K562 (cell line): Measurements from ENCODE around the gene DNAJA1. TPM values are rescaled to one million over a fixed set of nuclear protein-coding genes. Genes with fewer than 3 reads are reported as not detected.
A peak's percentile ranks its signal among the peaks of the same experiment; 100 is the strongest.

Experiments used
- ATAC-seq: fragments of 200-7000 bp; cut with Tn5 transposase; 3 replicates; pipeline ENCODE4 v1.9.1; 2020; ENCODE audit warnings: moderate library complexity
- BruUV-seq: library from RNA; stranded (reverse); fragments of 400-500 nt; replicated peaks from 2 replicates; lab custom pipeline; 2021; lab: Mats Ljungman, UMichigan
- CTCF ChIA-PET: fragments of 300-600 bp; formaldehyde crosslinking; extraction: SDS; loops from one replicate; lab custom pipeline; 2021; ENCODE audit warnings: low intra/inter-chr PET ratio; lab: Yijun Ruan, JAX
- POLR2A ChIA-PET: fragments of 300-600, 350-650 bp; sonication (Branson Sonifier 250); formaldehyde crosslinking; extraction: SDS; loops from one replicate; lab custom pipeline; 2021; ENCODE audit warnings: antibody characterized with exemption, inconsistent platforms; lab: Yijun Ruan, JAX
- DNase-seq, 4 experiments: peaks; one replicate each; pipeline versions ENCODE4 v3.0.0 to v3.0.0-alpha.2; 2011 to 2018; ENCODE audit warnings: low spot score in 3 of 4, mixed read lengths in 3 of 4; ENCODE audit errors: extremely low read depth in 1 of 4
- FAIRE-seq: peaks from 2 replicates; lab custom pipeline; 2011; peaks lifted over from hg19 to GRCh38; lab: Jason Lieb, UNC
- H2AFZ ChIP-seq: 2 replicates; pipeline ENCODE4 v1.6.0; 2011; ENCODE audit warnings: low read depth, low read length, control low read depth, inconsistent platforms
- H3K27ac ChIP-seq: fragments of 200-600 bp; 3 replicates; pipeline ENCODE4 v1.8.0; 2011; ENCODE audit warnings: low read depth, mild to moderate bottlenecking, control low read depth, inconsistent platforms, low read length, moderate library complexity, mixed read lengths; ENCODE audit errors: extremely low read depth
- H3K27me3 ChIP-seq, 2 experiments: fragments of 300-600 bp in 1 of 2; 2 replicates in 1 of 2; 3 replicates in 1 of 2; pipeline versions ENCODE4 v1.6.0 to v1.8.0; 2011; ENCODE audit warnings: inconsistent platforms in 2 of 2, low read length in 2 of 2, mild to moderate bottlenecking in 1 of 2, mixed read lengths in 1 of 2, moderate library complexity in 1 of 2; ENCODE audit not compliant: control insufficient read depth in 2 of 2, insufficient read depth in 2 of 2
- H3K36me3 ChIP-seq: fragments of 300-600 bp; 3 replicates; pipeline ENCODE4 v1.8.0; 2011; ENCODE audit warnings: mild to moderate bottlenecking, low read length, inconsistent platforms; ENCODE audit not compliant: control insufficient read depth, insufficient read depth
- H3K4me1 ChIP-seq, 2 experiments: fragments of 200-600 bp in 1 of 2; replicated peaks in 1 of 2; 2 replicates in 1 of 2; 3 replicates in 1 of 2; pipeline versions ENCODE4 v1.5.1 to v1.8.0; 2011; ENCODE audit warnings: inconsistent platforms in 2 of 2, low read length in 2 of 2, mild to moderate bottlenecking in 1 of 2, mixed read lengths in 1 of 2, moderate library complexity in 1 of 2; ENCODE audit not compliant: control insufficient read depth in 2 of 2, insufficient read depth in 2 of 2
- H3K4me2 ChIP-seq: 2 replicates; pipeline ENCODE4 v1.6.1; 2011; ENCODE audit warnings: low read length, control low read depth, inconsistent platforms, mixed read lengths; ENCODE audit not compliant: insufficient read depth
- H3K4me3 ChIP-seq: fragments of 200-600 bp; sonication (generic), shearing (Covaris generic); 2 replicates; pipeline ENCODE4 v1.5.1; 2016; ENCODE audit warnings: control low read depth, inconsistent platforms
- H3K79me2 ChIP-seq: fragments of 200-600 bp; 3 replicates; pipeline ENCODE4 v1.8.0; 2011; ENCODE audit warnings: low read length, inconsistent platforms; ENCODE audit not compliant: control insufficient read depth, insufficient read depth
- H3K9ac ChIP-seq, 2 experiments: 2 replicates each; pipeline versions ENCODE4 v1.6.0 to v1.6.1; 2011; ENCODE audit warnings: low read depth in 2 of 2, low read length in 2 of 2, control low read depth in 1 of 2, inconsistent platforms in 1 of 2, mild to moderate bottlenecking in 1 of 2, mixed read lengths in 1 of 2; ENCODE audit not compliant: insufficient read depth in 1 of 2
- H3K9me1 ChIP-seq: one replicate; pipeline ENCODE4 v1.6.0; 2011; ENCODE audit warnings: inconsistent platforms, mild to moderate bottlenecking, low read length, moderate library complexity; ENCODE audit not compliant: control insufficient read depth, insufficient read depth
- H3K9me3 ChIP-seq: replicated peaks from 2 replicates; pipeline ENCODE4 v1.5.1; 2011; ENCODE audit warnings: low read depth, low read length, inconsistent platforms; ENCODE audit not compliant: control insufficient read depth, insufficient read depth
- H4K20me1 ChIP-seq: replicated peaks from 2 replicates; pipeline ENCODE4 v1.6.1; 2011; ENCODE audit warnings: low read length, inconsistent platforms, mixed read lengths; ENCODE audit not compliant: control insufficient read depth, insufficient read depth
- CREB3L1 ChIP-seq: fragments of 450-650 bp; IDR thresholded peaks from 2 replicates; pipeline ENCODE4 v1.6.1; 2014; ENCODE audit warnings: low read depth, mild to moderate bottlenecking, moderate library complexity, borderline replicate concordance
- FOXA1 ChIP-seq: fragments of 450-650 bp; IDR thresholded peaks from 2 replicates; pipeline ENCODE4 v1.6.1; 2016; ENCODE audit warnings: mild to moderate bottlenecking, borderline replicate concordance
- GABPA ChIP-seq: fragments of 200-800 bp; sonication (Bioruptor generic); conservative IDR thresholded peaks from 2 replicates; pipeline ENCODE4 v1.6.1; 2016; ENCODE audit warnings: low read depth, missing genetic modification characterization, missing compliant biosample characterization
- GTF2F1 ChIP-seq: IDR thresholded peaks from 2 replicates; pipeline ENCODE4 v1.6.1; 2011; ENCODE audit warnings: low read depth, low read length, improper control_type of control experiment
- HDAC3 ChIP-seq: fragments of 450-650 bp; IDR thresholded peaks from 2 replicates; pipeline ENCODE4 v1.6.1; 2018; ENCODE audit warnings: borderline replicate concordance, mild to moderate bottlenecking, moderate library complexity; ENCODE audit not compliant: partially characterized antibody
- PBX2 ChIP-seq, 2 experiments: IDR thresholded peaks in 1 of 2; conservative IDR thresholded peaks in 1 of 2; 2 replicates each; pipeline ENCODE4 v1.6.1; 2016; ENCODE audit warnings: low read depth in 2 of 2, mild to moderate bottlenecking in 1 of 2, missing compliant biosample characterization in 1 of 2, missing genetic modification characterization in 1 of 2, moderate library complexity in 1 of 2
- POLR2B ChIP-seq: fragments of 450-650 bp; IDR thresholded peaks from 2 replicates; pipeline ENCODE4 v1.6.1; 2018; ENCODE audit warnings: low read depth; ENCODE audit not compliant: partially characterized antibody
- POLR2G ChIP-seq: fragments of 200-400 bp; formaldehyde crosslinking; IDR thresholded peaks from 2 replicates; pipeline ENCODE4 v1.6.1; 2017; ENCODE audit warnings: low read depth, mild to moderate bottlenecking, antibody characterized with exemption, low read length, moderate library complexity
- PTBP1 ChIP-seq: fragments of 200-400 bp; formaldehyde crosslinking; IDR thresholded peaks from 2 replicates; pipeline ENCODE4 v1.6.1; 2017; ENCODE audit warnings: low read depth, low read length
- YY1 ChIP-seq, 3 experiments: IDR thresholded peaks; 2 replicates each; pipeline ENCODE4 v1.6.1; 2011; ENCODE audit warnings: low read length in 2 of 3, mild to moderate bottlenecking in 2 of 3, moderate library complexity in 2 of 3, borderline replicate concordance in 1 of 3, control low read depth in 1 of 3, low read depth in 1 of 3; ENCODE audit not compliant: insufficient read depth in 3 of 3, insufficient replicate concordance in 2 of 3, control insufficient read depth in 1 of 3, insufficient read length in 1 of 3; ENCODE audit errors: extremely low read depth in 1 of 3
- ZC3H11A ChIP-seq: IDR thresholded peaks from 2 replicates; pipeline ENCODE4 v1.6.1; 2012; ENCODE audit warnings: low read depth, low read length, improper control_type of control experiment
- WGBS: fragments of 100-300 bp; shearing (Covaris generic); methylation state at CpG from one replicate; pipeline ENCODE4 v1.1.6; 2016; ENCODE audit warnings: low coverage, mixed read lengths; ENCODE audit not compliant: insufficient coverage; ENCODE audit errors: missing lambda C conversion rate; 5-methylcytosine and 5-hydroxymethylcytosine counted together
- in situ Hi-C: fragments of 300-500 bp; cut with MboI; formaldehyde crosslinking; loops from 4 replicates; pipeline ENCODE4 v1.15.0; 2018; ENCODE audit warnings: inconsistent platforms, mixed read lengths
- intact Hi-C: fragments of 100-400 bp; cut with micrococcal nuclease; formaldehyde crosslinking; loops from 2 replicates; pipeline ENCODE4 v1.14.2; 2022
- polyA plus RNA-seq, 8 experiments: library from polyadenylated mRNA; depleted of rRNA in 4 of 8; stranded (reverse) in 5 of 8; unstranded in 3 of 8; fragments of >200 nt; fragmentation: Nextera tagmentation in 2 of 8; fragmentation: Illumina TruSeq in 1 of 8; extraction: Ambion mirVana in 2 of 8; extraction: Trizol in 1 of 8; gene quantifications; 2 replicates each; pipeline versions ENCODE4 v1.2.1 to v1.2.3, GENCODE V29; 2011 to 2014; ENCODE audit warnings: inconsistent platforms in 1 of 8, missing spikeins in 1 of 8
- total RNA-seq, 7 experiments: library from RNA; depleted of rRNA in 6 of 7; stranded (reverse); fragments of >200 nt in 6 of 7; fragmentation: Illumina TruSeq in 2 of 7; extraction: Trizol in 2 of 7; gene quantifications; 2 replicates each; pipeline versions ENCODE4 v1.2.1 to v1.2.3, GENCODE V29; 2011 to 2021; ENCODE audit warnings: low replicate concordance in 1 of 7

Gene DNAJA1
- total and polyA plus RNA-seq, 9 of the 15 experiments (the other 6 are each of a cell fraction or from before 2014, with no cell fraction given) = 109 to 359 (median 175) TPM

GRCh38 chr9:33068991-33069390 is 43.9 kb downstream of the DNAJA1 start:
- DNase-seq = no peak
- Histone ChIP-seq H3K9me3 (no peaks in the 10 kb centered on the region), H4K20me1 (no peaks in the 10 kb centered on the region), H3K4me3 (no peak overlapping the region), H2AFZ (no peak overlapping the region), H3K27me3 (no peaks in the 10 kb centered on the region), H3K4me2 (no peak overlapping the region), H3K36me3 (peaks cover 76% of the 10 kb centered on the region), H3K9me1 (no peaks in the 10 kb centered on the region), H3K4me1 (no peaks in the 10 kb centered on the region), H3K9ac (no peak overlapping the region), H3K27ac (no peak overlapping the region), H3K79me2 (peaks cover 14% of the 10 kb centered on the region)
- no peak for ATAC-seq
- 100% methylated on average over 1 of the region's 1 CpG for WGBS
- intact Hi-C loops (no loop called here), in situ Hi-C loops (no loop called here)
- CTCF ChIA-PET = no interaction called here
- no peak for TF ChIP-seq FOXA1
- no peak for TF ChIP-seq PTBP1
- no peak for TF ChIP-seq GTF2F1
- TF ChIP-seq YY1 (IDR thresholded peaks at IDR 0.05; ENCODE audit: borderline replicate concordance in 1 of 3, control insufficient read depth in 1 of 3, extremely low read depth in 1 of 3, insufficient read depth in 3 of 3, insufficient read length in 1 of 3, insufficient replicate concordance in 2 of 3, low read depth in 1 of 3, low read length in 2 of 3) = no peak
- TF ChIP-seq GABPA = no peak
- TF ChIP-seq POLR2G = no peak
- TF ChIP-seq PBX2 (CRISPR knock-in tag; IDR thresholded peaks at IDR 0.05; ENCODE audit: low read depth) = no peak
- TF ChIP-seq PBX2 (tag; conservative IDR thresholded peaks at IDR 0.05; ENCODE audit: low read depth) = no peak
- no peak for TF ChIP-seq HDAC3
- no peak for TF ChIP-seq ZC3H11A
- no peak for TF ChIP-seq CREB3L1
- TF ChIP-seq POLR2B = no peak
- BruUV-seq = TSS peak; percentile 3
- POLR2A ChIA-PET = no interaction called here
- FAIRE-seq = no peak
